Smooth muscle cell (in vitro differentiated cells): ENCODE data around the gene ELAVL3. TPM values are rescaled to one million over a fixed set of nuclear protein-coding genes. Genes with fewer than 3 reads are reported as not detected.

ENCODE experiments used
- DNase-seq: peaks from one replicate; lab custom pipeline; 2025; ENCODE audit not compliant: unreplicated experiment; lab: John Stamatoyannopoulos, UW
- H2AFZ ChIP-seq: fragments of 200-600 bp; sonication (generic); 2 replicates; pipeline ENCODE4 v1.6.0; 2016; ENCODE audit warnings: antibody characterized with exemption, low read depth, mild to moderate bottlenecking
- H3F3A ChIP-seq: fragments of 200-600 bp; sonication (generic); 2 replicates; pipeline ENCODE4 v1.6.0; 2017; ENCODE audit warnings: antibody characterized with exemption, low read depth
- H3K27ac ChIP-seq: fragments of 200-600 bp; sonication (generic); 2 replicates; pipeline ENCODE4 v1.5.1; 2016; ENCODE audit warnings: low read depth, mild to moderate bottlenecking
- H3K27me3 ChIP-seq: fragments of 200-600 bp; sonication (generic); 2 replicates; pipeline ENCODE4 v1.6.1; 2016; ENCODE audit warnings: low read depth, mild to moderate bottlenecking
- H3K36me3 ChIP-seq: fragments of 200-600 bp; sonication (generic); 2 replicates; pipeline ENCODE4 v1.5.1; 2016; ENCODE audit warnings: low read depth
- H3K4me1 ChIP-seq: fragments of 200-600 bp; sonication (generic); 2 replicates; pipeline ENCODE4 v1.5.1; 2016; ENCODE audit warnings: low read depth
- H3K4me2 ChIP-seq: fragments of 200-600 bp; sonication (generic); 2 replicates; pipeline ENCODE4 v1.6.0; 2016; ENCODE audit warnings: mild to moderate bottlenecking
- H3K4me3 ChIP-seq: fragments of 200-600 bp; sonication (generic); 2 replicates; pipeline ENCODE4 v1.5.1; 2016; ENCODE audit warnings: mild to moderate bottlenecking
- H3K79me2 ChIP-seq: fragments of 200-600 bp; sonication (generic); 2 replicates; pipeline ENCODE4 v1.6.0; 2016; ENCODE audit warnings: low read depth, mild to moderate bottlenecking
- H3K9ac ChIP-seq: fragments of 200-600 bp; sonication (generic); 2 replicates; pipeline ENCODE4 v1.6.0; 2016; ENCODE audit warnings: low read depth
- H3K9me3 ChIP-seq: fragments of 200-600 bp; sonication (generic); replicated peaks from 2 replicates; pipeline ENCODE4 v1.5.1; 2016; ENCODE audit warnings: low read depth
- H4K20me1 ChIP-seq: fragments of 200-600 bp; sonication (generic); 2 replicates; pipeline ENCODE4 v1.6.0; 2016; ENCODE audit warnings: low read depth
- WGBS: methylation state at CpG from one replicate; pipeline ENCODE4 v1.1.7; 2016; ENCODE audit warnings: low lambda C conversion rate; 5-methylcytosine and 5-hydroxymethylcytosine counted together
- polyA plus RNA-seq: library from polyadenylated mRNA; unstranded; fragments of >200 nt; fragmentation: Nextera tagmentation; extraction: Ambion mirVana; gene quantifications from 2 replicates; pipeline ENCODE4 v1.2.1, GENCODE V29; 2016
- total RNA-seq: library from RNA; depleted of rRNA; stranded (reverse); fragments of >200 nt; gene quantifications from 2 replicates; pipeline ENCODE4 v1.2.3, GENCODE V29; 2014
- TF ChIP-seq, protein P1 (sequence below): fragments of 200-600 bp; sonication (generic); IDR thresholded peaks from 2 replicates; pipeline ENCODE4 v1.5.1; 2017; ENCODE audit warnings: borderline replicate concordance, mild to moderate bottlenecking, antibody characterized with exemption; ENCODE audit not compliant: insufficient read depth, poor library complexity, severe bottlenecking

The ELAVL3 gene
- total and polyA plus RNA-seq, 2 experiments from 2014 or later, result not detected

- no peaks in the 10 kb centered on the region for H3K27me3 ChIP-seq
- H3K9ac ChIP-seq, result no peak overlapping the region
- DNase-seq, result no peak
- no peaks in the 10 kb centered on the region for H3F3A ChIP-seq
- H3K4me2 ChIP-seq, result no peak overlapping the region
- no peak overlapping the region for H3K4me3 ChIP-seq
- TF ChIP-seq, protein P1, sequence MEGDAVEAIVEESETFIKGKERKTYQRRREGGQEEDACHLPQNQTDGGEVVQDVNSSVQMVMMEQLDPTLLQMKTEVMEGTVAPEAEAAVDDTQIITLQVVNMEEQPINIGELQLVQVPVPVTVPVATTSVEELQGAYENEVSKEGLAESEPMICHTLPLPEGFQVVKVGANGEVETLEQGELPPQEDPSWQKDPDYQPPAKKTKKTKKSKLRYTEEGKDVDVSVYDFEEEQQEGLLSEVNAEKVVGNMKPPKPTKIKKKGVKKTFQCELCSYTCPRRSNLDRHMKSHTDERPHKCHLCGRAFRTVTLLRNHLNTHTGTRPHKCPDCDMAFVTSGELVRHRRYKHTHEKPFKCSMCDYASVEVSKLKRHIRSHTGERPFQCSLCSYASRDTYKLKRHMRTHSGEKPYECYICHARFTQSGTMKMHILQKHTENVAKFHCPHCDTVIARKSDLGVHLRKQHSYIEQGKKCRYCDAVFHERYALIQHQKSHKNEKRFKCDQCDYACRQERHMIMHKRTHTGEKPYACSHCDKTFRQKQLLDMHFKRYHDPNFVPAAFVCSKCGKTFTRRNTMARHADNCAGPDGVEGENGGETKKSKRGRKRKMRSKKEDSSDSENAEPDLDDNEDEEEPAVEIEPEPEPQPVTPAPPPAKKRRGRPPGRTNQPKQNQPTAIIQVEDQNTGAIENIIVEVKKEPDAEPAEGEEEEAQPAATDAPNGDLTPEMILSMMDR, result no peak
- no peaks in the 10 kb centered on the region for H3K36me3 ChIP-seq
- H3K27ac ChIP-seq, result no peak overlapping the region
- no peaks in the 10 kb centered on the region for H3K79me2 ChIP-seq
- peaks cover 6% of the 10 kb centered on the region for H3K4me1 ChIP-seq
- H4K20me1 ChIP-seq, result no peaks in the 10 kb centered on the region
- no peak overlapping the region for H2AFZ ChIP-seq
- H3K9me3 ChIP-seq, result no peaks in the 10 kb centered on the region
- WGBS, result 96% methylated on average over 6 of the region's 6 CpGs
These were observed 26.1 kb upstream of the ELAVL3 start for GRCh38 chr19:11506967-11507366.

GRCh38 chr19:11506101-11506555 lies 25.3 kb upstream of the ELAVL3 start:
- H4K20me1 ChIP-seq, result no peaks in the 10 kb centered on the region
- H3K79me2 ChIP-seq, result no peaks in the 10 kb centered on the region
- no peaks in the 10 kb centered on the region for H3K27me3 ChIP-seq
- peak overlapping the region; percentile 78 for H3K4me3 ChIP-seq
- H3K9me3 ChIP-seq, result no peaks in the 10 kb centered on the region
- peak overlapping the region; percentile 87 for H3K4me2 ChIP-seq
- H3K4me1 ChIP-seq, result peaks cover 6% of the 10 kb centered on the region
- no peak overlapping the region for H3K27ac ChIP-seq
- no peaks in the 10 kb centered on the region for H3F3A ChIP-seq
- H2AFZ ChIP-seq, result peak overlapping the region; percentile 13
- TF ChIP-seq, protein P1, result no peak
- H3K9ac ChIP-seq, result no peak overlapping the region
- H3K36me3 ChIP-seq, result no peaks in the 10 kb centered on the region
- DNase-seq, result no peak
- 70% methylated on average over 20 of the region's 20 CpGs for WGBS

DNA sequence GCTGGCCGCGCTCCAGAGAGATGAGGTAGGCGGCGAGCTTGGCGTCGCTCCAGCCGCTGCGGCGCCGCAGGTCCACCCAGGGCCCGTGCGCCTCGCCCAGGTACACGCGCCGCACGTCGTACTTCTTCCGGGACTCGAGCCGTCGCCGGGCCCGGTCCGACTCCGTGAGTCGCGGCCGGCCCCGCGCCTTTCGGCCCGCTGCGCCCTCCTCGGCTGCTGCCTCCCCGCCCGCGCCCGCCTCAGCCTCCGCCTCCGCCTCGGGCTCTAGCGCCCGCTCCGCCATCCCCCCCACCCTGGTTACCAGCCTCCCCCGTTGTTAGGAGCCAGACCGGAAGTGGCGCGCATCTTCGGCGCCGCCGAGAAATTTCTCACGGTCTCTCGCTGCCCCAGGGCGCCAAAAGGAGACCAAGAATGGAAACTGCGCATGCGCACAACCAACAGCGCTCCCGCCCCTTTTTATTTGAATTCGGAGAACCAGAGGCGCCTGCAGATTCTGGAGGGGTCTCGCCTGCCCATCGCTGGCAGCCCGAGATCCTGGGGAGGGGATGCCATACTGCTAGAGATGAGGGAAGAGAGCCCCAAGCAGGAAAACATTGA lies 24.8 kb upstream of the ELAVL3 start, which contains the start of gene ZNF653:
Gene ZNF653, minus strand, starts transcription at position 336 of the 597 bp plus-strand sequence. Its CDS starts 53 bp downstream, at position 283.
- Histone ChIP-seq H3F3A (no peaks in the 10 kb centered on the region), H3K27ac (peak within 1 kb of the TSS; percentile 72), H2AFZ (peak within 1 kb of the TSS; percentile 73), H3K79me2 (no peaks in the 10 kb centered on the region), H3K4me1 (peaks cover 6% of the 10 kb centered on the region), H3K36me3 (no peaks in the 10 kb centered on the region), H3K4me2 (peak within 1 kb of the TSS; percentile 87), H3K27me3 (no peaks in the 10 kb centered on the region), H3K9me3 (no peaks in the 10 kb centered on the region), H3K4me3 (peak within 1 kb of the TSS; percentile 78), H3K9ac (peak within 1 kb of the TSS; percentile 92), H4K20me1 (no peaks in the 10 kb centered on the region)
- peak; percentile 85 for DNase-seq
- WGBS, result under 1% methylated on average over 33 of the region's 65 CpGs
- TF ChIP-seq, protein P1, result no peak
